Skin epidermis (tissue), 12 donors: ENCODE measurements around the gene NRXN2.
"Not testable (repeated sequence)": the region's sequence is repeated elsewhere in the genome, so short reads cannot be mapped to it uniquely, and the experiment has no call there.

Experiments
- H3K27ac ChIP-seq, 21 experiments: fragments of 200-600 bp; sonication (generic) in 11 of 21; one replicate each; pipeline ENCODE4 v1.5.0; 2020; ENCODE audit warnings: mild to moderate bottlenecking in 3 of 21, inconsistent platforms in 2 of 21, moderate library complexity in 2 of 21
- H3K4me3 ChIP-seq, 7 experiments: fragments of 200-600 bp; sonication (generic) in 2 of 7; one replicate each; pipeline ENCODE4 v1.5.0; 2020; ENCODE audit warnings: inconsistent platforms in 2 of 7, mild to moderate bottlenecking in 2 of 7, moderate library complexity in 1 of 7

Gene NRXN2

DNA sequence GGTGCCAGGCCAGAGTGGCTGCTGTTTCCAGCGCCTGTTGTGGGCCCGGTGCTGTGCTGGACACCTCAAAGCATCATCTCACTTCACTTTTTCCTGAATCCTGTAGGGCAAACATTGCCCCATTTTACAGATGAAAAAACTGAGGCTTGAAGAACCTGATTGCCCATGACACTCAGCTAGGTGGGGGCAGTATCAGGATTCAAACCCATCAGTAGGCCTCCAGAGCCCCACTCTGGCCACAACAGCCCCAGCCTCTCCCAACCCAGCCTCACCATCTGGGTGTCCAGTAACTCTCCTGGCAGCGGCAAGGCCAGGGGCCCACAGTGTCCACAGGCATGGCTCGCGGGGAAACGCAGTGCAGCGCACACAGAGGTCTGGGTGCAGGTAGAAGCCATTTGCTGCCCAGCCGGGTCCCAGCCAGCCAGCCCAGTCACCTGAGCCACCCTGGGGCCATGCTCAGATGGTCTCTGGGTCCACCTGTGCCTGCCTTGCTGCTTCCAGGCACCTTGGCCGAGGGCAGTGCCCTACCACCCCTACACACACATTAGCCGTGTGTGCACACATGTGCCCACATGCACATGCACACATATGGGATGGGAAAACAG lies 120.4 kb downstream of the NRXN2 start:
- Histone ChIP-seq H3K27ac (no peak overlapping the region), H3K4me3 (no peak overlapping the region)

DNA sequence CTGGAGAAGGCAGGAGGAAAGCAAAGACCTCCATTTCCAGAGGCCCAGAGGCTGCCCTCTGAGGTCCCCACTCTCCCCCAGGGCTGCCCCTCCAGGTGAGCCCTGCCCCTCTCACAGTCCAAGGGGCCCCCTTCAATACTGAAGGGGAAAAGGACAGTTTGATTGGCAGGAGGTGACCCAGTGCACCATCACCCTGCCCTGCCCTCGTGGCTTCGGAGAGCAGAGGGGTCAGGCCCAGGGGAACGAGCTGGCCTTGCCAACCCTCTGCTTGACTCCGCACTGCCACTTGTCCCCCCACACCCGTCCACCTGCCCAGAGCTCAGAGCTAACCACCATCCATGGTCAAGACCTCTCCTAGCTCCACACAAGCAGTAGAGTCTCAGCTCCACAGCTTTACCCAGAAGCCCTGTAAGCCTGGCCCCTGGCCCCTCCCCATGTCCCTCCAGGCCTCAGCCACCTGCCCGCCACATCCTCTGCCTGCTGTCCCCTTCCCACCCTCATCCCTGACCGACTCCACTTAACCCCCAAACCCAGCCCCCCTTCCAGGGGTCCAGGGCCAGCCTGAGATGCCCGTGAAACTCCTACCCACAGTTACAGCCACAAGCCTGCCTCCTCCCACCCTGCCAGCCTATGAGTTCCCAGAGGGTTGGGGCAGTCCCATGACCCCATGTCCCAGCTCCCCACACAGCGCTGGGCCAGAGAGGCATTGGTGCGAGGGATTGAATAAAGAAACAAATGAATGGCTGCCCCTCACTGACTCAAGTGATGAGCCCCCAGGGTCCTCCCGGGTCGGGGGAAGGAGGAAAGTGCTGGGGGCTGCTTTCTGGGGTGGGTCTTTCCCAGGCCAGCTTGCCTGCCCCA lies 121.2 kb downstream of the NRXN2 start:
- H3K27ac ChIP-seq = no peak overlapping the region
- H3K4me3 ChIP-seq = no peak overlapping the region

DNA sequence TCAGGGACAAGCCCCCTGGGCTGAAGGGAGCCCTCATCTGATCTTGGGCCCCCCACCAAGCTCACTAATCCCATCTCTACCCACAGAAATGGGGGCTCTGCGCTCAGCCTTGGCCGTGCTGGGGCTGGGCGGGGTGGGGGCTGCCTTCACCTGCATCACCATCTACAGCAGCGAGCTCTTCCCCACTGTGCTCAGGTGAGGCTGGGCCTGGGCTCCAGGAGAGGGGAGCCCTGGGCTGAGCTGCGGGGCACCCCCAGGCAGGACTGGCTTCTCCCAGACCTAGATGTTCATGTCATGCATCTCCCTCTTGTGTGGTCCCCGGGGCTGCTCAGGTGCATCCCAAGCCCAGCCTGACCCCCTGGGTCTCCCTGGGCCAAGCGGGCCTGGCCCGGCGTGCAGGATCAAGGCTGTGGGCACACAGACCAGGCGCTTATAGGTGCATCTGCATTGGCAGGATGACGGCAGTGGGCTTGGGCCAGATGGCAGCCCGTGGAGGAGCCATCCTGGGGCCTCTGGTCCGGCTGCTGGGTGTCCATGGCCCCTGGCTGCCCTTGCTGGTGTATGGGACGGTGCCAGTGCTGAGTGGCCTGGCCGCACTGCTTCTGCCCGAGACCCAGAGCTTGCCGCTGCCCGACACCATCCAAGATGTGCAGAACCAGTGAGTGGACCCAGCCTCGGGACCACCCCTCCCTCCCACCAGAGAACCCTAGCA lies 122.6 kb downstream of the NRXN2 start:
- H3K4me3 ChIP-seq = no peak overlapping the region
- H3K27ac ChIP-seq = no peak overlapping the region

DNA sequence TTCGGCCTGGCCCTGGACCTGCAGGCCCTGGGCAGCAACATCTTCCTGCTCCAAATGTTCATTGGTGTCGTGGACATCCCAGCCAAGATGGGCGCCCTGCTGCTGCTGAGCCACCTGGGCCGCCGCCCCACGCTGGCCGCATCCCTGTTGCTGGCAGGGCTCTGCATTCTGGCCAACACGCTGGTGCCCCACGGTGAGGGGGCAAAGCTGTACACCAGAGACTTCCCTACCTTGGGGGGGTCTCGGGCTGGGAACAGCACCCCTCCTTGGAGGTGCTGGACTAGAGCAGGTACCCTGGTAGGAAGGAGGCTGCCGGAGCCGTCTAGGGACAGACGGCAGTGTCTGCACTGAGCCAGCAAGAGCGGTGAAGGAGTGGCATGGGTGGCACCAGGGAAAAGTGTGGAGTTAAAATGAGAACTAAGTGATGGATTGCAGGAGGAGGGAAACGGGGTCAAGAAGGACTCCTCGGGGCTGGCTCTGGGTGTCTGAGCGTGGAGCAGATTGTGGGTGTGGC lies 123.2 kb downstream of the NRXN2 start:
- no peak overlapping the region for H3K4me3 ChIP-seq
- H3K27ac ChIP-seq = no peak overlapping the region

DNA sequence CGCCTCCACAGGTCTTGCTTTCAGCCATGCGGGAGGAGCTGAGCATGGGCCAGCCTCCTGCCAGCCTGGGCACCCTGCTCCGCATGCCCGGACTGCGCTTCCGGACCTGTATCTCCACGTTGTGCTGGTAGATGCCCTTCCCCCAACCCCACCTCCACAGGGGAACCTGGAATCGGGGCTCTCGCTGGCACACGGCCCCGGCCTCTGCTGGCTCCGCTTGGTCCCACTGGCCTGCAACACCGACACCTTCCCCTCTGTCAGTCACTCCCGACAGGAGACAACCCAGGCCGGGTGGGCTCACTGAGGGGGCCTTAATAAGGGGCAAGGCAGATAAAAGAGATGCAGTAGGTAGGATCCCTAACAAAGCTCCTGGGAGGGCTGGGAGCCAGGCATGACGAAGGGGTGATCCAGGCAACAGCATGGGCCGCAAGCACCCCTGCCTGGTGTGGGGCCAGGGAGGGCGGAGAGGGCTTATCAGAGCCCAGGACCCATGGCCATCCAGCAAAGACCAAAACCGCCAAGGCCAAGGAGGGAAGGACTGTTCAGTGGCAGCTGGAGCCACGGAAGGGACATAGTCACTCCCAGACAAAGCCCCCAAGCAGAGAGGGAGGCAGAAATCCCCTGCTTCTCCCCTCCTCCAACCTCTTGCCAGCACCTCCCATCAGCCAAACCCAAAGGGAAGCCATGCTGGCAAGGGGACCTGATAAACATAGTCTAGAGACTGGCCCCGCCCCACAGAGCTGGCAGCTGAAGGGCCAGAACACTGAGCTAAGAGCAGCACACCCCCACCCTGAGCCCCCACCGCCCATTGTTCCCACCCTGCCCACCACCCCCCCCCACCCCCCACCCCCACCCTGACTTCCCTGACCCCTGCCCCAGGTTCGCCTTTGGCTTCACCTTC lies 124.0 kb downstream of the NRXN2 start:
- H3K4me3 ChIP-seq = no peak overlapping the region
- peak overlapping the region in 2 of 21 experiments; percentile 13 to 37 for H3K27ac ChIP-seq

DNA sequence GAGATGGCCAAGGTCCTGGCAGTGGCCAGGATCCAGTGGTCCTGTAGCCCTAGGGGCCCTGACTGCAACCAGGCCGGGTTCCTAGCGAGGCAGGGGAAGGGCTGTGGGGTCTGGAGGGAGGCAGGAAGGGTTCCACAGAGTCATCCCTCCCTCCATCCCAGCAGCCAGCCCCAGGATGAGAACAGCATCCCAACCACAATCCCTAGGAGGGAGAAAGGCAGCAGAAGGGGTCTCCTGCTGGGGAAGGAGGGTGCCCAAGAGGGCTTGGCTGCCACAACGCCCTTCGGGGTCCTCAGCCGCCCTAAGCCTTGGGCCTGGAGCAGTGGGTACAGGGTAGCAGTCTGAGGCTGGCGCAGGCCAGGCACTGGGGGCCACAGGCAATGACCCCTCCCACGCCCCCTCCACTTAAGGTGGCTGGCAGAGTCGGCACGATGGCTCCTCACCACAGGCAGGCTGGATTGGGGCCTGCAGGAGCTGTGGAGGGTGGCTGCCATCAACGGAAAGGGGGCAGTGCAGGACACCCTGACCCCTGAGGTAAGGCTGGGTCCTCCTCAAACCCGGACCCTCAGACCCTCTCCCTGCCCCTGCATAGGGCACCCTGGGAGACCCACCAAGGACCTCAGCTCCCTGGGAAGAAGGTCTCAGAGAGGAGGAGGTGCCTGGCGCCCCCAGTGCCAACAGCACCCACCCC lies 124.7 kb downstream of the NRXN2 start:
- Histone ChIP-seq H3K27ac (peak overlapping the region in 1 of 21 experiments; percentile 37), H3K4me3 (no peak overlapping the region)

DNA sequence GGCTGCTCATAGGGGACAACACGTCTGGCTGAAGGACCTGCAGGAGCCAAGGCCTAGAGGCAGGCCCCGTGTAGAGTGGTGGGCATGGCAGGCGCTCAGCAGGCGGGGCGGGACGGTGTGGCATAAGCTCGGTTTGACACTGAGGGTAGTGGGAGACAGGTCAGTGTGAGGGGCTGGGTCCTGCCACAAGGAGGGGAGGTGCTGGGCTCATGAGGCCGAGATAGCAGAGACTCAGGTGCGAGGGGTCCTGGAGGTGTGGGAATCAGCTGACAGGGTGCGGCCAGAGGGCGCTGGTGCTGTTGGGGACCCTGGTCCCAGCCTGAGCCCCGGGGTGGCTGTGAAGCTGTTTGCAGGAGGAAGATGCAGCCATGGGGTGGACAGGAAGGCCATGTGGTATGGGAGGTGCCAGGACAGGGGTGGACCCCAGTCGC lies 125.3 kb downstream of the NRXN2 start:
- H3K4me3 ChIP-seq = no peak overlapping the region

DNA sequence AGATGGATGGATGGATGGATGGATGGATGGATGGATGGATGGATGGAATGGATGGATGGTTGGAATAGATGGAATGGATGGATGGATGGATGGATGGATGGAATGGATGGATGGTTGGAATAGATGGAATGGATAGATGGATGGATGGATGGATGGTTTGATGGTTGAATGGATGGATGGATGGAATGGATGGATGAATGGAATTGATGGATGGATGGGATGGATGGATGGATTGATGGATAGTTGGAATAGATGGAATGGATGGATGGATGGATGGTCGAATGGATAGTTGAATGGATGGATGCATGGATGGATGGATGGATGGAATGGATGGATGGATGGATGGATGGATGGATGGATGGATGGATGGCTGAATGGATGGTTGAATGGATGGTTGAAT lies 127.1 kb downstream of the NRXN2 start:
- H3K4me3 ChIP-seq, H3K27ac ChIP-seq: not testable (repeated sequence)

More for the DNA sequence above, 125.3 kb downstream of the NRXN2 start:
- no peak overlapping the region for H3K27ac ChIP-seq

DNA sequence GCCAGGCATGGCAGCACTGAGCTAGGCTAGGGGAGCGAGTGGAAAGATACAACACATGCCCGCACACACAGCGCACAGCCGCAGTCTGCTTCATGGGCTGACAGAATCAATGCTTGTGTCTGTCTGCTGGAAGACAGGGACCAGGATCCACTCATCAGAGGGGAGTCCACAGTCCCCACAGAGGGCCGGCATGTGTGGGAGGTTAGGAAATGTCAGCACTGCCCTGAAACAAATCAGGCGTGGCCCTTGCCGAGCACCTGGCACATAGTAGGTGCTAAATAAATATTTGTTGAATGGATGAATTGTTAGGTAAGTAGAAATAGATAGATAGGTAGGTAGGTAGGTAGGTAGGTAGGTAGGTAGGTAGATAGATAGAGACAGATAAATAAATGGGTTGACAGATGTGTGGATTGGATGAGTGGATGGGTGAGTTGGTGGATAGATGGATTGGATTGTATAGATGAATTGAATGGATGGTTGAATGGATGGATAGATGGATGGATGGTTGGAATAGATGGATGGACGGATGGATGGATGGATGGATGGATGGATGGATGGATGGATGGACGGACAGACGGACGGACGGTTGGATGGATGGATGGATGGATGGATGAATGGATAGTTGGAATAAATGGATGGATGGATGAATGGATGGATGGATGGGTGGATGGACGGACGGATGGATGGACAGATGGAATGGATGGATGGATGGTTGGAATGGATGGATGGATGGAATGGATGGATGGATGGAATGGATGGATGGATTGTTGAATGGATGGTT lies 128.6 kb downstream of the NRXN2 start:
- no peak overlapping the region for H3K4me3 ChIP-seq
- H3K27ac ChIP-seq = no peak overlapping the region

DNA sequence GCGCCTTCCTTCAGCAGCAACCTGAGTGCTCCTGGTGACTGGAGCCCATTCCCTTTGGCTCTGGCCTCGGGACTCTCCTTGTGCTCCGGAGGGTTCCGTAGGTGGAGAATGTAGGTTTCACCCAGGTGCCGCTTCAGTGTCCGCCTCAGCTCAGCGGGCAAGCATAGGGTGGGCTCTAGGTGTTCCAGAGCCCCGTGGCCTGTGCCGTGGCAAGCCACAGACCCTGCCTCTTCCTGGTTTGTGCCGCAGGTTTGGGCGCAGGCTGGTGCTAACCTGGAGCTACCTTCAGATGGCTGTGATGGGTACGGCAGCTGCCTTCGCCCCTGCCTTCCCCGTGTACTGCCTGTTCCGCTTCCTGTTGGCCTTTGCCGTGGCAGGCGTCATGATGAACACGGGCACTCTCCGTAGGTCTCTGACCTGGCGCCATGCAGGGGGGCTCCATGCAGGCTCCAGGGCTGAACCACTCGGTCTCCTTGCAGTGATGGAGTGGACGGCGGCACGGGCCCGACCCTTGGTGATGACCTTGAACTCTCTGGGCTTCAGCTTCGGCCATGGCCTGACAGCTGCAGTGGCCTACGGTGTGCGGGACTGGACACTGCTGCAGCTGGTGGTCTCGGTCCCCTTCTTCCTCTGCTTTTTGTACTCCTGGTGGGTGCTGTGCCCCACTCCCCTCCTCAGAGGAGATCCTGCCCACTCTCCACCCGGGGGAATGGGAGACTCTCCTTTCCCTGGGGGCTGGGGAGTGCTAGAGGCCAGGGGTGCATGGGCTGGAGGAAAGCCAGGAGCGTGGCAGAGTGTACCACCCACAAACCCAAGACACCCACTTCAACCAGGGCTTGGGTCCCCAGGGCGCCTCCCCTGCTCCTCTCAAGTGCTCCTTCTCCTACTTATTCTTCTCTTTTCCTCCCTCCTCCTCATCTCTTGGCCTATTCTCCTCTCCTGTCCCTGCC lies 129.6 kb downstream of the NRXN2 start:
- Histone ChIP-seq H3K4me3 (no peak overlapping the region), H3K27ac (no peak overlapping the region)

DNA sequence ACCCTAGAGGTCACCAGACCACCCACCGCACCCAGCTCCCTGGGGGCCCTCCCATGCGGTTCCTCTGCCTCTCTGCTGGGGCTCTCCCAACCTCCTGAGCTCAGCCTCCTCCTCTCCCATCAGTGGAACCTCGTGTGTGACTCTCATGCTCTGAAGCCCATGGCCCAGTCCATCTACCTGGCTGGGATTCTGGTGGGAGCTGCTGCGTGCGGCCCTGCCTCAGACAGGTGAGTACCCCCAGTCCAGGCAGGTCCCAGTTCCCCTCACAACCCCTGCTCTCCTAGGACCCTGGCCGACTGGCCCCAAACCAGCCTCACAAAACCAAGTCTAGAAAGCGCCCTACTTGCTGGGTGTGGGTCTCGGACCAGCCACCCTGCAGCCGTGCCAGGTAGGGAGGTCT lies 130.3 kb downstream of the NRXN2 start:
- no peak overlapping the region for H3K4me3 ChIP-seq
- H3K27ac ChIP-seq = no peak overlapping the region

DNA sequence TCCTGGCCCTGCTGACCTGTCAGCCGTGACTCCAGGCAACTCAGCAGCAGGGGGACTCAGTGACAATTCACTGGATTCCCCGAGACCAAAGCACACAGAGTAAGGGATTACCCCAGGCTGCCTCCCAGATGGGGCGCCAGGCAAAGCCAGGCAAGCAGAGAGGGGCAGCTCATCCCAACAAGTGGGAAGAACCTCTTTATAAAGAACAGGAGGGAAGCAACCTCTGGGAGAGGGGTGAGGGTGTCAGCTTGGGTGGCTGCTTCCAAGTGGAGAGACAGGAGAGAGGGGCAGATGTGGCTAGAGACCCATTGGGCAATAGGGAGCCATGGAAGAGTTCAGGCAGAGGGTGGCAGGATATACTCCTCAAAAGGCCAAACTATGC lies 130.8 kb downstream of the NRXN2 start:
- Histone ChIP-seq H3K4me3 (no peak overlapping the region), H3K27ac (no peak overlapping the region)

DNA sequence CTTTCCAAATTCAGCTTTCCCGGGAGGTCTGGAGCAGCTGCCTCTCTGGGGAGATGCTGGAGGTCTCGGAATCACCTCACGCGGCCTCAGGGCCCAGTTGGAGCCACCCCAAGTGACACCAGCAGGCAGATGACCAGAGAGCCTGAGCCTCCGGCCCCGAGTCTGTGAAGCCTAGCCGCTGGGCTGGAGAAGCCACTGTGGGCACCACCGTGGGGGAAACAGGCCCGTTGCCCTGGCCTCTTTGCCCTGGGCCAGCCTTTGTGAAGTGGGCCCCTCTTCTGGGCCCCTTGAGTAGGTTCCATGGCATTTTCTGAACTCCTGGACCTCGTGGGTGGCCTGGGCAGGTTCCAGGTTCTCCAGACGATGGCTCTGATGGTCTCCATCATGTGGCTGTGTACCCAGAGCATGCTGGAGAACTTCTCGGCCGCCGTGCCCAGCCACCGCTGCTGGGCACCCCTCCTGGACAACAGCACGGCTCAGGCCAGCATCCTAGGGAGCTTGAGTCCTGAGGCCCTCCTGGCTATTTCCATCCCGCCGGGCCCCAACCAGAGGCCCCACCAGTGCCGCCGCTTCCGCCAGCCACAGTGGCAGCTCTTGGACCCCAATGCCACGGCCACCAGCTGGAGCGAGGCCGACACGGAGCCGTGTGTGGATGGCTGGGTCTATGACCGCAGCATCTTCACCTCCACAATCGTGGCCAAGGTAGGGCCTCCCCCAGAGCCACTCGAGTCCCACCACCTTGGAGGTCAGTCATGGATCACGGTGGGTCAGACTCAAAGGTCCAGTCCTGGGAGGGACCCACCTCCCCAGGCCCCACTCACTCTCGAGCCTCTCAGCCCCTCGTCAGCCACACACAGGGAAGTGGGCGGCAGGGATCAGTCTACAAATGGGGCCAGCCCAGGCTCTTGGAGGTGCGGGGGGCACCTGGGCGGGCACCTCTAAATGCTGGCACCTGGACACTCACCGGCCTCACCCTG lies 131.5 kb downstream of the NRXN2 start:
- H3K27ac ChIP-seq = no peak overlapping the region
- no peak overlapping the region for H3K4me3 ChIP-seq

DNA sequence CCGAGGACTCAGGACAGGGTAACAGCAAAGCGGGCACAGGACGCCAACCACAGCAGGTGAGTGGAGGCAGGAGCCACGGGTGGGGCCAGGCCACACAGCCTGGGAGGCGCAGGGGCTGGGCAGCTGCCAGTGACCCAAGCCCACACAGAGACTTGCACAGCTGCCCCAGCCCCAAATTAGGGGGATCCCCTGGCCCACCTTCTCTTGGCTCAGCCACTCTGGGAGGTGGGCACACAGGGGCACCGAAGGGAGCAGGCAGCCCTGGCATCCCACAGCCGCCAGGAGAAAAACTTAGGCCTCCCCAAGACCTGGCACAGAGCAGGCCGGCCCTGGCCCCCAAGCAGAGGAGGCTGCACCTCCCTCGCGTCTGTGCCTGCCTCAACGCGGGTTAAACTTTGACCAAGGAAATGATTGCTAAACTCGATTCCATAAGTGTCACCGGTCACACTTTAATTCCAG lies 132.2 kb downstream of the NRXN2 start, which contains the start of gene SLC22A12:
SLC22A12 (plus strand) TSS at position 458 of the 459 bp plus-strand sequence. CDS start 337 bp downstream, outside the sequence.
- H3K4me3 ChIP-seq = no peak within 1 kb of the TSS
- H3K27ac ChIP-seq = no peak within 1 kb of the TSS

DNA sequence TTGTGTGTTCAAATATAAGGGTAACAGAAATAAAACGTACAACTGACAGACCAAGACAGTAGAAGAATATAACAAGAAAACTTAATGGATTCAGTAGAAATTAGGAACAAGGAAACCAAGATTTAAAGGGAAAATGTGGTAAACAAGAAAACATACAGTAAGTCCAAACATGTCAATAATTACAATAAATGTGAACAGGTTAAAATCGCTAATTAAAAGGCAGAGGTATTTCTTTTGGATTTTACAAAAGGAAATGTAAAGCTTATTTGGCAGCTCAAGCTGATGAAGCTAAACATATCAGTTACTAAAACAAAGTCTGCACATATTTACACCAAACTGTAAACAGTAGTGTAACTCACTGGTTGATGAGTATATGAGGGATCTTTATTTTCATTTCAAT lies 134.3 kb downstream of the NRXN2 start:
- H3K4me3 ChIP-seq = no peak overlapping the region
- no peak overlapping the region for H3K27ac ChIP-seq

DNA sequence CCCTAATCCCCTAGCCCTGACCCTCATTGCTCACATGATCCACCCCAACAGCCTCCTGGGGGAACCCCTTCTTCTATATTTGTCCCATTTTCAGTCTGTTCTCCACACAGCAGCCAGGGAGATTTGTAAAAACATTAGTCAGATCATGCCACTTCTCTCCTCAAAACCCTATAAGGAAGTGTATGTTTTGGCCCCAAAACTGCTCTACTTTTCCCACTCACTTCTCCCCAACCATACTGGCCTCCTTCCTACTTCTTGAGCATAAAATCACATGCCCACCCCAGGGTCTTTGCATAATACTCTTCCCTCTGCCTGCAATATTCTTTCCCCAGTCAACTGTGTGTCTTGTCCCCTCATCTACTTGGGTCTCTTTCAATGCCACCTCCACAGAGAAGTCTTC lies 136.6 kb downstream of the NRXN2 start:
- Histone ChIP-seq H3K4me3 (no peak overlapping the region), H3K27ac (no peak overlapping the region)
